Keratinocyte (primary cell): Measurements from ENCODE around the gene PDCL2. TPM values are rescaled to one million over a fixed set of nuclear protein-coding genes. Genes with fewer than 3 reads are reported as not detected.
A peak's percentile ranks its signal among the peaks of the same experiment; 100 is the strongest.

ENCODE experiments used
- DNase-seq: peaks from one replicate; pipeline ENCODE4 v3.0.0-alpha.2; 2011; ENCODE audit warnings: low read depth, missing footprints, low spot score
- FAIRE-seq: peaks from 2 replicates; lab custom pipeline; 2011; peaks lifted over from hg19 to GRCh38; lab: Jason Lieb, UNC
- H2AFZ ChIP-seq: 2 replicates; pipeline ENCODE4 v1.6.0; 2012; ENCODE audit warnings: low read length, control low read depth, inconsistent platforms; ENCODE audit not compliant: control insufficient read depth
- H3K27ac ChIP-seq: 2 replicates; pipeline ENCODE4 v1.5.1; 2011; ENCODE audit warnings: low read length; ENCODE audit not compliant: control insufficient read depth, insufficient read depth
- H3K27me3 ChIP-seq: 3 replicates; pipeline ENCODE4 v1.6.0; 2011; ENCODE audit warnings: low read length; ENCODE audit not compliant: control insufficient read depth, insufficient read depth; ENCODE audit errors: extremely low read depth
- H3K36me3 ChIP-seq, 2 experiments: 2 replicates in 1 of 2; 3 replicates in 1 of 2; pipeline ENCODE4 v1.5.1; 2011; ENCODE audit warnings: low read length in 2 of 2, mild to moderate bottlenecking in 1 of 2; ENCODE audit not compliant: control insufficient read depth in 2 of 2, insufficient read depth in 2 of 2; ENCODE audit errors: extremely low read depth in 1 of 2
- H3K4me1 ChIP-seq: 3 replicates; pipeline ENCODE4 v1.5.1; 2011; ENCODE audit warnings: low read length; ENCODE audit not compliant: control insufficient read depth, insufficient read depth; ENCODE audit errors: extremely low read depth
- H3K4me2 ChIP-seq: 3 replicates; pipeline ENCODE4 v1.6.0; 2011; ENCODE audit warnings: low read depth, low read length; ENCODE audit not compliant: control insufficient read depth, insufficient read depth; ENCODE audit errors: extremely low read depth
- H3K4me3 ChIP-seq, 3 experiments: fragments of 200-600 bp in 1 of 3; sonication (generic) in 1 of 3; 2 replicates in 2 of 3; 3 replicates in 1 of 3; pipeline ENCODE4 v1.5.1; 2011 to 2016; ENCODE audit warnings: low read length in 3 of 3, mild to moderate bottlenecking in 3 of 3, control low read depth in 2 of 3, inconsistent platforms in 1 of 3, low read depth in 1 of 3, mixed read lengths in 1 of 3, mixed run types in 1 of 3, moderate library complexity in 1 of 3; ENCODE audit not compliant: control insufficient read depth in 2 of 3, insufficient read depth in 2 of 3; ENCODE audit errors: extremely low read depth in 1 of 3
- H3K79me2 ChIP-seq: 2 replicates; pipeline ENCODE4 v1.6.0; 2012; ENCODE audit warnings: low read length; ENCODE audit not compliant: control insufficient read depth, insufficient read depth
- H3K9ac ChIP-seq: 3 replicates; pipeline ENCODE4 v1.6.0; 2011; ENCODE audit warnings: low read length; ENCODE audit not compliant: control insufficient read depth, insufficient read depth; ENCODE audit errors: extremely low read depth
- H3K9me1 ChIP-seq: 3 replicates; pipeline ENCODE4 v1.6.0; 2011; ENCODE audit warnings: low read length; ENCODE audit not compliant: control insufficient read depth, insufficient read depth; ENCODE audit errors: extremely low read depth
- H3K9me3 ChIP-seq: 2 replicates; pipeline ENCODE4 v1.5.1; 2012; ENCODE audit warnings: low read depth, low read length; ENCODE audit not compliant: control insufficient read depth
- H4K20me1 ChIP-seq: 3 replicates; pipeline ENCODE4 v1.6.0; 2011; ENCODE audit warnings: low read length; ENCODE audit not compliant: control insufficient read depth, insufficient read depth; ENCODE audit errors: extremely low read depth
- EZH2 ChIP-seq: IDR thresholded peaks from one replicate; pipeline ENCODE4 v1.6.1; 2012; ENCODE audit warnings: inconsistent platforms, mild to moderate bottlenecking, low read length, moderate library complexity
- dilution Hi-C: fragments of 300-500 bp; cut with MboI; formaldehyde crosslinking; loops from one replicate; pipeline ENCODE4 v1.7.0; 2020; ENCODE audit warnings: low sequenced_read_pairs; ENCODE audit not compliant: extremely low pct_ligation_motif_present
- polyA plus RNA-seq, 5 experiments: library from polyadenylated mRNA; depleted of rRNA in 3 of 5; stranded (reverse) in 3 of 5; stranded (forward) in 1 of 5; unstranded in 1 of 5; fragments of >200 nt; gene quantifications; 1 replicate in 1 of 5; 2 replicates in 3 of 5; 3 replicates in 1 of 5; pipeline versions ENCODE4 v1.2.1 to v1.2.3, GENCODE V29; 2011 to 2012; ENCODE audit warnings: missing spikeins in 2 of 5, low read depth in 1 of 5, low replicate concordance in 1 of 5
- TF ChIP-seq, protein P1 (sequence below), 3 experiments: IDR thresholded peaks in 1 of 3; conservative IDR thresholded peaks in 1 of 3; optimal IDR thresholded peaks in 1 of 3; 2 replicates in 2 of 3; 3 replicates in 1 of 3; pipeline versions ENCODE3 to v1.5.1; 2011; ENCODE audit warnings: low read length in 3 of 3, mild to moderate bottlenecking in 3 of 3, moderate library complexity in 2 of 3, control low read depth in 1 of 3, inconsistent platforms in 1 of 3; ENCODE audit not compliant: insufficient read depth in 2 of 3; ENCODE audit errors: extremely low read depth in 1 of 3

PDCL2 gene
- polyA plus RNA-seq, 1 donor (not counting 4 experiments of a cell fraction or from before 2014, with no cell fraction given): not detected

DNA sequence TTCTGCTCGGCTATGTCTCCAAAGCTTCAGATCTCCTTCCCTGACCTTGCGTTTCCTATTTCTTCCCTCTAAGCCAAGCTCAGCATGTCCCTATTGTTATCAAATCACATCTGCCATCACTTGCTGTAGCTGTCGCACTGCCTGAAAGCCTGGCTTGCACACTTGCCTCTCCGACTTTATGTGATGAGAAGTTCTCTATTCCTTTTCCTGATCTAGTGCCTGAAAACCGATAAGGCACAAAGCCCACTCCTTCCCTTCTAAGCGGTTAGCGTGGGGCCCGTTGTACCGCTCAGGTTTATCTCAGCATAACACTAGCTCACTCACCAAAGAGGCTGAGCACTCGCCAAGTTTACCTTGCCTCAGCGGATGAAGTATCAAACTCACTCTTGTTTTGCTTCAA is 43.2 kb upstream of the PDCL2 start:
- Histone ChIP-seq H3K27ac (no peak overlapping the region), H3K27me3 (no peaks in the 10 kb centered on the region), H3K9me3 (no peaks in the 10 kb centered on the region), H3K36me3 (no peaks in the 10 kb centered on the region), H3K4me1 (peaks cover 15% of the 10 kb centered on the region), H3K4me3 (peak overlapping the region; percentile 46 to 74 (median 74)), H3K4me2 (peak overlapping the region; percentile 92), H4K20me1 (no peaks in the 10 kb centered on the region), H3K79me2 (no peaks in the 10 kb centered on the region), H3K9ac (peak overlapping the region; percentile 51), H3K9me1 (no peaks in the 10 kb centered on the region), H2AFZ (peak overlapping the region; percentile 93)
- FAIRE-seq (peak; percentile 69), DNase-seq (no peak)
- dilution Hi-C loops: no loop called here
- TF ChIP-seq EZH2: no peak
- TF ChIP-seq, protein P1, sequence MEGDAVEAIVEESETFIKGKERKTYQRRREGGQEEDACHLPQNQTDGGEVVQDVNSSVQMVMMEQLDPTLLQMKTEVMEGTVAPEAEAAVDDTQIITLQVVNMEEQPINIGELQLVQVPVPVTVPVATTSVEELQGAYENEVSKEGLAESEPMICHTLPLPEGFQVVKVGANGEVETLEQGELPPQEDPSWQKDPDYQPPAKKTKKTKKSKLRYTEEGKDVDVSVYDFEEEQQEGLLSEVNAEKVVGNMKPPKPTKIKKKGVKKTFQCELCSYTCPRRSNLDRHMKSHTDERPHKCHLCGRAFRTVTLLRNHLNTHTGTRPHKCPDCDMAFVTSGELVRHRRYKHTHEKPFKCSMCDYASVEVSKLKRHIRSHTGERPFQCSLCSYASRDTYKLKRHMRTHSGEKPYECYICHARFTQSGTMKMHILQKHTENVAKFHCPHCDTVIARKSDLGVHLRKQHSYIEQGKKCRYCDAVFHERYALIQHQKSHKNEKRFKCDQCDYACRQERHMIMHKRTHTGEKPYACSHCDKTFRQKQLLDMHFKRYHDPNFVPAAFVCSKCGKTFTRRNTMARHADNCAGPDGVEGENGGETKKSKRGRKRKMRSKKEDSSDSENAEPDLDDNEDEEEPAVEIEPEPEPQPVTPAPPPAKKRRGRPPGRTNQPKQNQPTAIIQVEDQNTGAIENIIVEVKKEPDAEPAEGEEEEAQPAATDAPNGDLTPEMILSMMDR (optimal IDR thresholded peaks at IDR 0.05 in 1 of 3, IDR thresholded peaks at IDR 0.05 in 1 of 3, conservative IDR thresholded peaks at IDR 0.05 in 1 of 3; ENCODE audit: extremely low read depth in 1 of 3, insufficient read depth in 2 of 3, low read length in 3 of 3): no peak

DNA sequence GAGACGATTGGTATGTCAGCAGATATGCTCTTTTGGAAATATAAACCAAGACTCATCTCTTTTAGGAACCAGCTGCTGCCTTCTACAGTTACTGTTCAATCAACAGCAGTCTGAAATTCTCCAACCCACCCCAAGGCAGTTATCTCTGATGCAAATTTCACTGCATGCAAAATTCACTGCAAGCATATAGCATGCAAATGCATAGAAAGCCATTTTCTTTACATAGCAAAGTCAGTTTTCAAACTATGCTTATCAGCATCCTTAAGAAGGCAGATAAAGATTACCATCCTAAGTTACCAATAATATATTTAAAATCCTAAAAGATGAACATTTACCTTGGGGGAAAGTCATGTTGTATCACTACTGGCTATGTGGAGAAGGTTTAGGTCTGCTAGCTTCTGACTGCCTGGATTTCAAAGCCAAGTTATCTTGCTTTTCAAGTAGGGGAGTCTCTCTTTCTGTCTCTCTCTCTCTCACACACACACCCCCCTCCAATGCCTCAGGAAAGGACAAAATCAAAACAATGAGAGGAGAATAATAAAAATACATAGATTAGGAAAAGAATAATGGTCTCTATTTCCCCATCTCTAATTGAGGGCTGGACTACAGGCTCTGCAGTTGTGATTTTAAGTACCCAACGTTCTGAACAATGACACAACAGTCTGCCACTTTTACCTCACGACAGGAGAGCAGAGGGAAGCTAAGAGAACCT is 42.5 kb upstream of the PDCL2 start:
- dilution Hi-C loops: no loop called here
- Histone ChIP-seq H3K27ac (no peak overlapping the region), H3K4me2 (peak overlapping the region; percentile 92), H4K20me1 (no peaks in the 10 kb centered on the region), H3K4me1 (peaks cover 15% of the 10 kb centered on the region), H3K79me2 (no peaks in the 10 kb centered on the region), H2AFZ (peak overlapping the region; percentile 63), H3K9me1 (no peaks in the 10 kb centered on the region), H3K9ac (no peak overlapping the region), H3K36me3 (no peaks in the 10 kb centered on the region), H3K9me3 (no peaks in the 10 kb centered on the region), H3K27me3 (no peaks in the 10 kb centered on the region), H3K4me3 (peak overlapping the region in 1 of 3 experiments; percentile 74)
- FAIRE-seq: no peak
- TF ChIP-seq EZH2: no peak
- TF ChIP-seq, protein P1 (optimal IDR thresholded peaks at IDR 0.05 in 1 of 3, IDR thresholded peaks at IDR 0.05 in 1 of 3, conservative IDR thresholded peaks at IDR 0.05 in 1 of 3; ENCODE audit: extremely low read depth in 1 of 3, insufficient read depth in 2 of 3, low read length in 3 of 3): no peak
- no peak for DNase-seq
